Fibroblast of lung (primary cell): Measurements from ENCODE around the gene MTNR1B.

Source experiments
- EZH2 ChIP-seq: IDR thresholded peaks from 2 replicates; pipeline ENCODE4 v1.5.1; 2012; ENCODE audit warnings: low read length, control low read depth, mild to moderate bottlenecking; ENCODE audit errors: missing control alignments
- TF ChIP-seq, protein P1 (sequence below), 2 donors: IDR thresholded peaks in 1 of 2; conservative IDR thresholded peaks in 1 of 2; 1 replicate in 1 of 2; 2 replicates in 1 of 2; pipeline ENCODE4 v1.5.1; 2011 to 2012; ENCODE audit warnings: low read length in 2 of 2, control low read depth in 1 of 2, inconsistent platforms in 1 of 2, low read depth in 1 of 2, mild to moderate bottlenecking in 1 of 2

DNA sequence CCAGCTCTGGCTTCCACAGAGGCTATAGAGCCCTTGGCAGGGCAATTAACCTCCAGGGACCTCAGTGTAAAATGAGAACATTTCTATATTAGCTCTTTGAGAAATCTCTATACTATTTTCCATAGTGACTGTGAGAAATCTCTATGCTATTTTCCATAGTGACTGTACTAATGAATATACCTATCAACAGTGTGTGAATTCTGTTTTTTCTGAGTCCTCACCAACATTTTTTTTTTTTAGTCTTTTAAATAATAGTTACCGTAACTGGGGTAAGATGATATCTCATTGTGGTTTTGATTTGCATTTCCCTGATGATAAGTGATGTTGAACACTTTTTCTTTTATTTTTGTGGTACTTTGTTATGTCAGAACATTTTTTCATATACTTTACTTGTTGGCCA lies 7.0 kb upstream of the MTNR1B start:
- TF ChIP-seq, protein P1, sequence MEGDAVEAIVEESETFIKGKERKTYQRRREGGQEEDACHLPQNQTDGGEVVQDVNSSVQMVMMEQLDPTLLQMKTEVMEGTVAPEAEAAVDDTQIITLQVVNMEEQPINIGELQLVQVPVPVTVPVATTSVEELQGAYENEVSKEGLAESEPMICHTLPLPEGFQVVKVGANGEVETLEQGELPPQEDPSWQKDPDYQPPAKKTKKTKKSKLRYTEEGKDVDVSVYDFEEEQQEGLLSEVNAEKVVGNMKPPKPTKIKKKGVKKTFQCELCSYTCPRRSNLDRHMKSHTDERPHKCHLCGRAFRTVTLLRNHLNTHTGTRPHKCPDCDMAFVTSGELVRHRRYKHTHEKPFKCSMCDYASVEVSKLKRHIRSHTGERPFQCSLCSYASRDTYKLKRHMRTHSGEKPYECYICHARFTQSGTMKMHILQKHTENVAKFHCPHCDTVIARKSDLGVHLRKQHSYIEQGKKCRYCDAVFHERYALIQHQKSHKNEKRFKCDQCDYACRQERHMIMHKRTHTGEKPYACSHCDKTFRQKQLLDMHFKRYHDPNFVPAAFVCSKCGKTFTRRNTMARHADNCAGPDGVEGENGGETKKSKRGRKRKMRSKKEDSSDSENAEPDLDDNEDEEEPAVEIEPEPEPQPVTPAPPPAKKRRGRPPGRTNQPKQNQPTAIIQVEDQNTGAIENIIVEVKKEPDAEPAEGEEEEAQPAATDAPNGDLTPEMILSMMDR (conservative IDR thresholded peaks at IDR 0.05 in 1 of 2, IDR thresholded peaks at IDR 0.05 in 1 of 2; ENCODE audit: low read depth in 1 of 2, low read length in 2 of 2) = no peak
- TF ChIP-seq EZH2 = no peak
